Measurements from ENCODE around the gene AKIRIN1.

DNA sequence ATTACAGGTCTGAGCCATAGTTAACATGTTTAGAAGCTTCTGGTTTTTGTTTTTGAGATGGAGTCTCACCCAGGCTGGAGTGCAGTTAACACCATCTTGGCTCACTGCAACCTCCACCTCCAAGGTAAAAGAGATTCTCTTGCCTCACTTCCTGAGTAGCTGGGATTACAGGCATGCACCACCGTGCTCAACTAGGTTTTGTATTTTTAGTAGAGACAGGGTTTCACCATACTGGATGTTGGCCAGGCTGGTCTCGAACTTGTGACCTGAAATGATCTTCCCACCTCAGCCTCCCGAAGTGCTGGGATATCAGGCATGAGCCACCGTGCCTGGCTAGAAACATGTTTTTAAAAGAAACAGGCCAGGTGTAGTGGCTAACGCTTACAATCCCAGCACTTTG, 45.6 kb downstream of the AKIRIN1 start:
- no peak for TF ChIP-seq POLR2A (IDR thresholded peaks at IDR 0.05)
- TF ChIP-seq, protein P1, sequence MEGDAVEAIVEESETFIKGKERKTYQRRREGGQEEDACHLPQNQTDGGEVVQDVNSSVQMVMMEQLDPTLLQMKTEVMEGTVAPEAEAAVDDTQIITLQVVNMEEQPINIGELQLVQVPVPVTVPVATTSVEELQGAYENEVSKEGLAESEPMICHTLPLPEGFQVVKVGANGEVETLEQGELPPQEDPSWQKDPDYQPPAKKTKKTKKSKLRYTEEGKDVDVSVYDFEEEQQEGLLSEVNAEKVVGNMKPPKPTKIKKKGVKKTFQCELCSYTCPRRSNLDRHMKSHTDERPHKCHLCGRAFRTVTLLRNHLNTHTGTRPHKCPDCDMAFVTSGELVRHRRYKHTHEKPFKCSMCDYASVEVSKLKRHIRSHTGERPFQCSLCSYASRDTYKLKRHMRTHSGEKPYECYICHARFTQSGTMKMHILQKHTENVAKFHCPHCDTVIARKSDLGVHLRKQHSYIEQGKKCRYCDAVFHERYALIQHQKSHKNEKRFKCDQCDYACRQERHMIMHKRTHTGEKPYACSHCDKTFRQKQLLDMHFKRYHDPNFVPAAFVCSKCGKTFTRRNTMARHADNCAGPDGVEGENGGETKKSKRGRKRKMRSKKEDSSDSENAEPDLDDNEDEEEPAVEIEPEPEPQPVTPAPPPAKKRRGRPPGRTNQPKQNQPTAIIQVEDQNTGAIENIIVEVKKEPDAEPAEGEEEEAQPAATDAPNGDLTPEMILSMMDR (IDR thresholded peaks at IDR 0.05 in 8 of 11, conservative IDR thresholded peaks at IDR 0.05 in 3 of 11), result no peak

Data from spleen (tissue), 7 donors.